ENCODE measurements around the gene PLA2G2A.

DNA sequence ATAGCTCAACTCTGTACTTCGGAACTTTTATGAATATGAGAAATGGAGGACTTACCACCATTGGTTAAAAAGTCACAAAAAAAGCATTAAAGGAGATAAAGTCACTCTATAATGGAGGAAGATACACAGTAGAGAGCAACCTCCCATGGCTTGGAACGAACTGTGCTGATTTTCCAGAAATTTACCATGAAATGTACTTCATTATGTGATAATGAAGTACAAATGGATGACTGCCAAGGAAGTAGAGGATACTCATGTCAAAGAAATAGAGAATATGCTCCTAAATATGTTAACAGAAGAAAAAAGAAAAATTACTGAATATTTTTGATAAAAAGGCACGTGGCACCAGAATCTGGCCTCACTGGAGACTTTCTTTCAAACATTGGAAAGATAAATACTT lies 32.4 kb downstream of the PLA2G2A start:
- TF ChIP-seq CTCF (IDR thresholded peaks at IDR 0.05; ENCODE audit: insufficient read depth, low read length) (no peak), POLR2AphosphoS5 (IDR thresholded peaks at IDR 0.05; ENCODE audit: low read depth) (no peak), GABPA (IDR thresholded peaks at IDR 0.05; ENCODE audit: low read depth) (no peak), SPI1 (IDR thresholded peaks at IDR 0.05; ENCODE audit: borderline replicate concordance, low read depth) (no peak)
- TF ChIP-seq, protein P1, sequence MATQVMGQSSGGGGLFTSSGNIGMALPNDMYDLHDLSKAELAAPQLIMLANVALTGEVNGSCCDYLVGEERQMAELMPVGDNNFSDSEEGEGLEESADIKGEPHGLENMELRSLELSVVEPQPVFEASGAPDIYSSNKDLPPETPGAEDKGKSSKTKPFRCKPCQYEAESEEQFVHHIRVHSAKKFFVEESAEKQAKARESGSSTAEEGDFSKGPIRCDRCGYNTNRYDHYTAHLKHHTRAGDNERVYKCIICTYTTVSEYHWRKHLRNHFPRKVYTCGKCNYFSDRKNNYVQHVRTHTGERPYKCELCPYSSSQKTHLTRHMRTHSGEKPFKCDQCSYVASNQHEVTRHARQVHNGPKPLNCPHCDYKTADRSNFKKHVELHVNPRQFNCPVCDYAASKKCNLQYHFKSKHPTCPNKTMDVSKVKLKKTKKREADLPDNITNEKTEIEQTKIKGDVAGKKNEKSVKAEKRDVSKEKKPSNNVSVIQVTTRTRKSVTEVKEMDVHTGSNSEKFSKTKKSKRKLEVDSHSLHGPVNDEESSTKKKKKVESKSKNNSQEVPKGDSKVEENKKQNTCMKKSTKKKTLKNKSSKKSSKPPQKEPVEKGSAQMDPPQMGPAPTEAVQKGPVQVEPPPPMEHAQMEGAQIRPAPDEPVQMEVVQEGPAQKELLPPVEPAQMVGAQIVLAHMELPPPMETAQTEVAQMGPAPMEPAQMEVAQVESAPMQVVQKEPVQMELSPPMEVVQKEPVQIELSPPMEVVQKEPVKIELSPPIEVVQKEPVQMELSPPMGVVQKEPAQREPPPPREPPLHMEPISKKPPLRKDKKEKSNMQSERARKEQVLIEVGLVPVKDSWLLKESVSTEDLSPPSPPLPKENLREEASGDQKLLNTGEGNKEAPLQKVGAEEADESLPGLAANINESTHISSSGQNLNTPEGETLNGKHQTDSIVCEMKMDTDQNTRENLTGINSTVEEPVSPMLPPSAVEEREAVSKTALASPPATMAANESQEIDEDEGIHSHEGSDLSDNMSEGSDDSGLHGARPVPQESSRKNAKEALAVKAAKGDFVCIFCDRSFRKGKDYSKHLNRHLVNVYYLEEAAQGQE (IDR thresholded peaks at IDR 0.05; ENCODE audit: insufficient replicate concordance, low read depth) = no peak
